Adrenal gland (tissue), 12 donors: ENCODE results near the gene SRSF9. TPM values are rescaled to one million over a fixed set of nuclear protein-coding genes. Genes with fewer than 3 reads are reported as not detected.
A peak's percentile ranks its signal among the peaks of the same experiment; 100 is the strongest.

ENCODE experiments used
- DNase-seq, 7 donors: peaks; one replicate each; pipeline ENCODE4 v3.0.0-alpha.2; 2019 to 2020
- H3K27ac ChIP-seq, 5 donors: fragments of 200-600 bp; sonication (generic) in 4 of 5; 1 replicate in 3 of 5; 2 replicates in 2 of 5; pipeline versions ENCODE4 v1.5.1 to v1.8.0; 2016 to 2020; ENCODE audit warnings: mild to moderate bottlenecking in 1 of 5
- H3K27me3 ChIP-seq: fragments of 200-600 bp; 2 replicates; pipeline ENCODE4 v1.8.0; 2021
- H3K36me3 ChIP-seq, 2 donors: fragments of 200-600 bp; replicated peaks in 1 of 2; 1 replicate in 1 of 2; 2 replicates in 1 of 2; pipeline versions ENCODE4 v1.5.1 to v1.8.0; 2018 to 2022
- H3K4me1 ChIP-seq, 2 donors: fragments of 200-600 bp; replicated peaks in 1 of 2; 1 replicate in 1 of 2; 2 replicates in 1 of 2; pipeline versions ENCODE4 v1.5.1 to v1.8.0; 2018 to 2021
- H3K4me3 ChIP-seq, 4 donors: fragments of 200-600 bp; sonication (generic) in 3 of 4; one replicate each; pipeline ENCODE4 v1.5.1; 2016 to 2018
- H3K9me3 ChIP-seq, 3 donors: fragments of 200-600 bp; sonication (generic) in 1 of 3; replicated peaks in 1 of 3; 1 replicate in 2 of 3; 2 replicates in 1 of 3; pipeline versions ENCODE4 v1.5.1 to v1.8.0; 2016 to 2021
- CTCF ChIP-seq, 6 experiments: fragments of 450-650 bp in 4 of 6; fragments of 200-600 bp in 2 of 6; sonication (generic) in 1 of 6; IDR thresholded peaks; 1 replicate in 5 of 6; 2 replicates in 1 of 6; pipeline versions ENCODE4 v1.5.1 to v1.8.0; 2016 to 2021; ENCODE audit warnings: antibody characterized with exemption in 6 of 6, mild to moderate bottlenecking in 2 of 6, moderate library complexity in 1 of 6
- POLR2A ChIP-seq, 2 donors: fragments of 450-650 bp; IDR thresholded peaks; one replicate each; pipeline ENCODE4 v1.6.1; 2017; ENCODE audit warnings: antibody characterized with exemption in 2 of 2, mild to moderate bottlenecking in 2 of 2, moderate library complexity in 1 of 2
- WGBS, 4 donors: extraction: QIAGEN DNeasy Blood & Tissue Kit in 2 of 4; methylation state at CpG; one replicate each; pipeline versions ENCODE4 v1.1.5 to v1.1.7; 2013 to 2017; 5-methylcytosine and 5-hydroxymethylcytosine counted together
- intact Hi-C, 2 donors: fragments of 100-400 bp; cut with DNase I; formaldehyde crosslinking; loops; one replicate each; pipeline versions ENCODE4 v1.14.1 to v1.15.0; 2022 to 2023
- polyA plus RNA-seq, 3 donors: library from polyadenylated mRNA; stranded (reverse); fragments of 200-250 nt in 2 of 3; fragments of 350-450 nt in 1 of 3; fragmentation: Illumina TruSeq in 1 of 3; extraction: RNeasy Lipid Tissue Mini Kit (QIAGEN cat#74804) in 1 of 3; gene quantifications; one replicate each; pipeline ENCODE4 v1.2.3, GENCODE V29; 2013 to 2014
- total RNA-seq, 9 donors: library from RNA; depleted of rRNA in 4 of 9; stranded (reverse); fragments of >200 nt in 4 of 9; fragments of 120-200 nt in 1 of 9; fragmentation: NEBNext Ultra II Directional in 1 of 9; extraction: Animal tissue kit (Norgen Biotek cat#: 25700) in 1 of 9; gene quantifications; one replicate each; pipeline versions ENCODE4 v1.1.0 to v1.2.4, GENCODE V29; 2013 to 2023
- donor health status: healthy with polysubstance abuse.
- donor health status: Bipolar disorder and iron deficiency.
- donor health status: DM: yes; HTN: yes; CAD: no.
- donor health status: DM: no; HTN: no; CAD: no.
- donor health status: DM: no; HTN: no; CAD: no.
- donor health status: DM: yes; HTN: yes; CAD: no.

The SRSF9 gene
- total and polyA plus RNA-seq, 12 donors, result 55.5 to 206 (median 112) TPM

- Histone ChIP-seq H3K9me3 (no peaks in the 10 kb centered on the region), H3K4me3 (no peak overlapping the region), H3K27ac (peak overlapping the region in 4 of 5 donors; percentile 2 to 56 (median 36)), H3K4me1 (peaks cover 6 to 36% of the 10 kb centered on the region in 2 donors), H3K36me3 (peaks cover 0 to 41% of the 10 kb centered on the region in 2 donors), H3K27me3 (no peaks in the 10 kb centered on the region)
- WGBS, 4 donors, result 34 to 47% (median 42%) methylated on average over 8 of the region's 8 CpGs
- intact Hi-C loops, result loop anchor here in 1 of 2 donors (10.0 kb wide), 1 partner anchor 98 kb away; no protein-coding TSS in a partner anchor
- peak in 6 of 7 donors; percentile 45 to 71 (median 59) for DNase-seq
- TF ChIP-seq POLR2A (IDR thresholded peaks at IDR 0.05) (no peak), CTCF (IDR thresholded peaks at IDR 0.05) (peak; percentile 12 to 56 (median 48))
Measured at GRCh38 chr12:120466560-120467315, 2.8 kb downstream of the SRSF9 start.

- H3K36me3 ChIP-seq, result peaks cover 0 to 51% of the 10 kb centered on the region in 2 donors
- TF ChIP-seq POLR2A (IDR thresholded peaks at IDR 0.05) (no peak), CTCF (IDR thresholded peaks at IDR 0.05) (no peak)
- no peak overlapping the region for H3K27ac ChIP-seq
- no peaks in the 10 kb centered on the region for H3K27me3 ChIP-seq
- 26 to 40% (median 32%) methylated on average over 5 of the region's 5 CpGs for WGBS, 4 donors
- no peak overlapping the region for H3K4me3 ChIP-seq
- DNase-seq, result no peak
- no peaks in the 10 kb centered on the region for H3K9me3 ChIP-seq
- H3K4me1 ChIP-seq, result peaks cover 6 to 30% of the 10 kb centered on the region in 2 donors
- intact Hi-C loops, result loop anchor here in 1 of 2 donors (10.0 kb wide), 1 partner anchor 99 kb away; no protein-coding TSS in a partner anchor
Measured at GRCh38 chr12:120465756-120466155, 3.8 kb downstream of the SRSF9 start.

- no peak overlapping the region for H3K4me3 ChIP-seq
- no peak overlapping the region for H3K27ac ChIP-seq
- 78 to 86% (median 81%) methylated on average over 5 of the region's 5 CpGs for WGBS, 4 donors
- no peak for TF ChIP-seq CTCF (IDR thresholded peaks at IDR 0.05)
- no peak for TF ChIP-seq POLR2A (IDR thresholded peaks at IDR 0.05)
- intact Hi-C loops, result loop anchor here in 1 of 2 donors (10.0 kb wide), 1 partner anchor 101 kb away; no protein-coding TSS in a partner anchor
- DNase-seq, result no peak
- H3K36me3 ChIP-seq, result peaks cover 0 to 69% of the 10 kb centered on the region in 2 donors
- H3K27me3 ChIP-seq, result no peaks in the 10 kb centered on the region
- H3K4me1 ChIP-seq, result peaks cover 0 to 23% of the 10 kb centered on the region in 2 donors
- no peaks in the 10 kb centered on the region for H3K9me3 ChIP-seq
Measured at GRCh38 chr12:120463712-120464111, 5.8 kb downstream of the SRSF9 start.

GRCh38 chr12:120462099-120462640, 7.4 kb downstream of the SRSF9 start:
- Histone ChIP-seq H3K36me3 (peaks cover 0 to 84% of the 10 kb centered on the region in 2 donors), H3K4me3 (no peak overlapping the region), H3K27me3 (no peaks in the 10 kb centered on the region), H3K4me1 (peaks cover 0 to 15% of the 10 kb centered on the region in 2 donors), H3K27ac (no peak overlapping the region), H3K9me3 (no peaks in the 10 kb centered on the region)
- no peak for TF ChIP-seq POLR2A (IDR thresholded peaks at IDR 0.05)
- TF ChIP-seq CTCF (IDR thresholded peaks at IDR 0.05), result no peak
- no peak for DNase-seq
- 73 to 79% (median 78%) methylated on average over 3 of the region's 3 CpGs for WGBS, 4 donors
- intact Hi-C loops, result loop anchor here in 1 of 2 donors (10.0 kb wide), 1 partner anchor 103 kb away; no protein-coding TSS in a partner anchor
